Breast epithelium (tissue), 4 donors: ENCODE measurements around the gene DDX21. TPM values are rescaled to one million over a fixed set of nuclear protein-coding genes. Genes with fewer than 3 reads are reported as not detected.
A peak's percentile ranks its signal among the peaks of the same experiment; 100 is the strongest.
"Not testable (repeated sequence)": the region's sequence is repeated elsewhere in the genome, so short reads cannot be mapped to it uniquely, and the experiment has no call there.

Source experiments
- DNase-seq, 2 donors: peaks; one replicate each; pipeline ENCODE4 v3.0.0-alpha.2; 2019; ENCODE audit warnings: low spot score in 2 of 2
- H3K27ac ChIP-seq, 2 donors: fragments of 200-600 bp; sonication (generic) in 1 of 2; one replicate each; pipeline ENCODE4 v1.5.1; 2016 to 2019; ENCODE audit warnings: mild to moderate bottlenecking in 1 of 2
- H3K27me3 ChIP-seq, 2 donors: fragments of 200-600 bp; sonication (generic) in 1 of 2; one replicate each; pipeline versions ENCODE4 v1.5.1 to v1.6.0; 2017 to 2019; ENCODE audit warnings: control low read depth in 1 of 2, mild to moderate bottlenecking in 1 of 2
- H3K36me3 ChIP-seq: fragments of 200-600 bp; one replicate; pipeline ENCODE4 v1.5.1; 2019
- H3K4me1 ChIP-seq, 2 donors: fragments of 200-600 bp; sonication (generic); one replicate each; pipeline ENCODE4 v1.5.1; 2016 to 2019; ENCODE audit warnings: control low read depth in 1 of 2
- H3K4me3 ChIP-seq, 3 donors: fragments of 200-600 bp; sonication (generic); 1 replicate in 2 of 3; 2 replicates in 1 of 3; pipeline ENCODE4 v1.5.1; 2016 to 2019; ENCODE audit warnings: mild to moderate bottlenecking in 3 of 3, moderate library complexity in 2 of 3
- H3K9me3 ChIP-seq, 2 donors: fragments of 200-600 bp; sonication (generic) in 1 of 2; one replicate each; pipeline ENCODE4 v1.5.1; 2016 to 2019; ENCODE audit warnings: control low read depth in 1 of 2
- CTCF ChIP-seq, 3 donors: fragments of 450-650 bp; IDR thresholded peaks; one replicate each; pipeline ENCODE4 v1.5.1; 2016 to 2017; ENCODE audit warnings: antibody characterized with exemption in 3 of 3, mild to moderate bottlenecking in 3 of 3, moderate library complexity in 3 of 3
- POLR2A ChIP-seq: fragments of 450-650 bp; IDR thresholded peaks from one replicate; pipeline ENCODE4 v1.6.1; 2016; ENCODE audit warnings: antibody characterized with exemption, mild to moderate bottlenecking, moderate library complexity
- POLR2AphosphoS5 ChIP-seq, 3 donors: sonication (generic); formaldehyde crosslinking; IDR thresholded peaks; one replicate each; pipeline ENCODE4 v1.6.1; 2017; ENCODE audit warnings: antibody characterized with exemption in 3 of 3
- intact Hi-C: fragments of 100-400 bp; cut with DNase I; formaldehyde crosslinking; loops from one replicate; pipeline ENCODE4 v1.15.1; 2023; ENCODE audit warnings: low total_unique reads
- total RNA-seq, 3 donors: library from RNA; depleted of rRNA; stranded (reverse); fragments of >200 nt; gene quantifications; one replicate each; pipeline ENCODE4 v1.1.0, GENCODE V29; 2016

DDX21 gene
- total RNA-seq, 3 donors from 2014 or later = 52.6 to 83.9 (median 66.7) TPM

- H3K4me1 ChIP-seq = no peaks in the 10 kb centered on the region
- no peak for TF ChIP-seq POLR2A
- TF ChIP-seq POLR2AphosphoS5 (IDR thresholded peaks at IDR 0.05) = no peak
- no peak for TF ChIP-seq CTCF (IDR thresholded peaks at IDR 0.05)
- H3K4me3 ChIP-seq = no peak overlapping the region
- H3K36me3 ChIP-seq = no peaks in the 10 kb centered on the region
- no peak overlapping the region for H3K27ac ChIP-seq
- DNase-seq = no peak
- no peaks in the 10 kb centered on the region for H3K27me3 ChIP-seq
- intact Hi-C loops = no loop called here
- H3K9me3 ChIP-seq = no peaks in the 10 kb centered on the region
These were observed 17.9 kb upstream of the DDX21 start for GRCh38 chr10:68938117-68938516.

- no peaks in the 10 kb centered on the region for H3K36me3 ChIP-seq
- intact Hi-C loops = no loop called here
- TF ChIP-seq CTCF (IDR thresholded peaks at IDR 0.05) (no peak), POLR2AphosphoS5 (IDR thresholded peaks at IDR 0.05) (no peak), POLR2A (no peak)
- DNase-seq = no peak
- H3K4me3 ChIP-seq = no peak overlapping the region
- no peaks in the 10 kb centered on the region for H3K27me3 ChIP-seq
- H3K27ac ChIP-seq = no peak overlapping the region
- H3K4me1 ChIP-seq = no peaks in the 10 kb centered on the region
- H3K9me3 ChIP-seq = no peaks in the 10 kb centered on the region
These were observed 17.1 kb upstream of the DDX21 start for GRCh38 chr10:68938884-68939283.

- H3K9me3 ChIP-seq, intact Hi-C loops, H3K27ac ChIP-seq, H3K4me1 ChIP-seq, H3K27me3 ChIP-seq, H3K4me3 ChIP-seq, DNase-seq, H3K36me3 ChIP-seq: not testable (repeated sequence)
These were observed 15.1 kb upstream of the DDX21 start for GRCh38 chr10:68940917-68941316.

- H3K4me3 ChIP-seq = no peak overlapping the region
- no peak for DNase-seq
- no peak overlapping the region for H3K27ac ChIP-seq
- no peaks in the 10 kb centered on the region for H3K4me1 ChIP-seq
- intact Hi-C loops = no loop called here
- peaks cover 10% of the 10 kb centered on the region for H3K36me3 ChIP-seq
- H3K27me3 ChIP-seq = no peaks in the 10 kb centered on the region
- TF ChIP-seq POLR2A = no peak
- no peak for TF ChIP-seq POLR2AphosphoS5 (IDR thresholded peaks at IDR 0.05)
- TF ChIP-seq CTCF (IDR thresholded peaks at IDR 0.05) = no peak
- no peaks in the 10 kb centered on the region for H3K9me3 ChIP-seq
These were observed 5.4 kb upstream of the DDX21 start for GRCh38 chr10:68950598-68950997.

- Histone ChIP-seq H3K4me3 (peak overlapping the region in 1 of 3 donors; percentile 90), H3K4me1 (no peaks in the 10 kb centered on the region), H3K36me3 (no peaks in the 10 kb centered on the region), H3K9me3 (no peaks in the 10 kb centered on the region), H3K27me3 (no peaks in the 10 kb centered on the region), H3K27ac (peak overlapping the region in 1 of 2 donors; percentile 88)
- no peak for TF ChIP-seq CTCF (IDR thresholded peaks at IDR 0.05)
- TF ChIP-seq POLR2AphosphoS5 (IDR thresholded peaks at IDR 0.05) = no peak
- TF ChIP-seq POLR2A = no peak
- no peak for DNase-seq
- intact Hi-C loops = no loop called here
These were observed 1.1 kb upstream of the DDX21 start for GRCh38 chr10:68954904-68955303.

- no peaks in the 10 kb centered on the region for H3K9me3 ChIP-seq
- no peak for DNase-seq
- intact Hi-C loops = no loop called here
- no peaks in the 10 kb centered on the region for H3K36me3 ChIP-seq
- no peaks in the 10 kb centered on the region for H3K27me3 ChIP-seq
- TF ChIP-seq POLR2AphosphoS5 (IDR thresholded peaks at IDR 0.05) (no peak), CTCF (IDR thresholded peaks at IDR 0.05) (no peak), POLR2A (no peak)
- peak overlapping the region; percentile 90 to 100 (median 94) for H3K4me3 ChIP-seq
- H3K4me1 ChIP-seq = no peaks in the 10 kb centered on the region
- H3K27ac ChIP-seq = peak overlapping the region; percentile 88 to 100
These were observed 577 bp upstream of the DDX21 start for GRCh38 chr10:68955355-68955831.
